B cell (primary cell): ENCODE measurements around the gene RBM23. TPM values are rescaled to one million over a fixed set of nuclear protein-coding genes. Genes with fewer than 3 reads are reported as not detected.
"Not testable (repeated sequence)": the region's sequence is repeated elsewhere in the genome, so short reads cannot be mapped to it uniquely, and the experiment has no call there.

ENCODE experiments used
- ATAC-seq: fragments of 200-7000 bp; cut with Tn5 transposase; one replicate; pipeline ENCODE4 v1.10.0; 2021; ENCODE audit warnings: low read depth, mild to moderate bottlenecking, moderate number of reproducible peaks, moderate library complexity
- CTCF ChIA-PET: fragments of 350-600 bp; sonication (Branson Sonifier 250); formaldehyde crosslinking; loops from one replicate; lab custom pipeline; 2021; ENCODE audit warnings: antibody characterized with exemption, inconsistent platforms; lab: Charles Lee
- POLR2A ChIA-PET: fragments of 350-600 bp; sonication (Branson Sonifier 250); formaldehyde crosslinking; loops from one replicate; lab custom pipeline; 2021; ENCODE audit warnings: antibody characterized with exemption; lab: Charles Lee
- DNase-seq: peaks from one replicate; pipeline ENCODE4 v3.0.0; 2013
- H2AFZ ChIP-seq: 2 replicates; pipeline ENCODE4 v1.6.1; 2012; ENCODE audit warnings: mild to moderate bottlenecking, low read depth, low read length; ENCODE audit not compliant: insufficient read depth, poor library complexity, severe bottlenecking
- H3K27ac ChIP-seq, 2 donors: 1 replicate in 1 of 2; 2 replicates in 1 of 2; pipeline ENCODE4 v1.5.1; 2012 to 2013; ENCODE audit warnings: low read length in 2 of 2, mild to moderate bottlenecking in 2 of 2, moderate library complexity in 1 of 2
- H3K27me3 ChIP-seq, 4 experiments: fragments of 200-600 bp in 1 of 4; sonication (generic) in 1 of 4; replicated peaks in 1 of 4; 1 replicate in 2 of 4; 2 replicates in 2 of 4; pipeline versions ENCODE4 v1.6.1 to v1.7.0; 2013 to 2016; ENCODE audit warnings: low read length in 3 of 4, mild to moderate bottlenecking in 2 of 4, mixed read lengths in 1 of 4, moderate library complexity in 1 of 4; ENCODE audit not compliant: insufficient read depth in 4 of 4, control insufficient read depth in 3 of 4; ENCODE audit errors: control extremely low read depth in 1 of 4
- H3K36me3 ChIP-seq, 2 experiments: replicated peaks in 1 of 2; 1 replicate in 1 of 2; 2 replicates in 1 of 2; pipeline versions ENCODE4 v1.6.1 to v1.7.1; 2013; ENCODE audit warnings: low read length in 1 of 2; ENCODE audit not compliant: insufficient read depth in 2 of 2, control insufficient read depth in 1 of 2; ENCODE audit errors: control extremely low read depth in 1 of 2, extremely low read depth in 1 of 2
- H3K4me1 ChIP-seq, 2 donors: fragments of 200-600 bp in 1 of 2; sonication (generic) in 1 of 2; 1 replicate in 1 of 2; 2 replicates in 1 of 2; pipeline versions ENCODE4 v1.5.1 to v1.6.1; 2013 to 2017; ENCODE audit warnings: low read length in 2 of 2; ENCODE audit not compliant: control insufficient read depth in 2 of 2, insufficient read depth in 2 of 2
- H3K4me2 ChIP-seq: replicated peaks from 2 replicates; pipeline ENCODE3; 2012; ENCODE audit warnings: mild to moderate bottlenecking, low read depth, low read length; ENCODE audit not compliant: poor library complexity, severe bottlenecking
- H3K4me3 ChIP-seq, 5 experiments: fragments of 200-600 bp in 1 of 5; sonication (generic) in 1 of 5; 1 replicate in 3 of 5; 2 replicates in 2 of 5; pipeline versions ENCODE4 v1.5.1 to v1.7.0; 2011 to 2016; ENCODE audit warnings: low read length in 4 of 5, mild to moderate bottlenecking in 4 of 5, low read depth in 2 of 5, control low read depth in 1 of 5, moderate library complexity in 1 of 5; ENCODE audit not compliant: insufficient read depth in 1 of 5; ENCODE audit errors: control extremely low read depth in 1 of 5, extremely low read depth in 1 of 5
- H3K79me2 ChIP-seq: fragments of 200-600 bp; sonication (generic); one replicate; pipeline ENCODE4 v1.6.0; 2016; ENCODE audit warnings: low read length; ENCODE audit not compliant: control insufficient read depth, insufficient read depth
- H3K9ac ChIP-seq: fragments of 200-600 bp; sonication (generic); 2 replicates; pipeline ENCODE4 v1.6.1; 2017; ENCODE audit warnings: mild to moderate bottlenecking, low read length, moderate library complexity
- H3K9me3 ChIP-seq, 3 donors: one replicate each; pipeline versions ENCODE4 v1.6.1 to v1.7.1; 2013; ENCODE audit warnings: low read length in 2 of 3; ENCODE audit not compliant: control insufficient read depth in 2 of 3, insufficient read depth in 1 of 3; ENCODE audit errors: control extremely low read depth in 1 of 3
- H4K20me1 ChIP-seq: 2 replicates; pipeline ENCODE4 v1.6.0; 2012; ENCODE audit warnings: mild to moderate bottlenecking, low read length; ENCODE audit not compliant: insufficient read depth, control insufficient read depth, poor library complexity, severe bottlenecking
- H3K27ac Mint-ChIP-seq: one replicate; pipeline ENCODE4 v1.8.0; 2021; ENCODE audit warnings: mixed read lengths
- H3K27me3 Mint-ChIP-seq: one replicate; pipeline ENCODE4 v1.8.0; 2021; ENCODE audit warnings: mixed read lengths
- H3K4me1 Mint-ChIP-seq: one replicate; pipeline ENCODE4 v1.8.0; 2021; ENCODE audit warnings: mixed read lengths
- H3K4me3 Mint-ChIP-seq: one replicate; pipeline ENCODE4 v1.8.0; 2021; ENCODE audit warnings: mixed read lengths
- H3K9me3 Mint-ChIP-seq: one replicate; pipeline ENCODE4 v1.8.0; 2022; ENCODE audit warnings: mixed read lengths; ENCODE audit not compliant: insufficient read depth
- CTCF ChIP-seq: fragments of 200-600 bp; IDR thresholded peaks from one replicate; pipeline ENCODE4 v1.8.0; 2022; ENCODE audit warnings: antibody characterized with exemption, mild to moderate bottlenecking
- EZH2 ChIP-seq: IDR thresholded peaks from 2 replicates; pipeline ENCODE4 v1.6.1; 2012; ENCODE audit warnings: borderline replicate concordance, low read depth, mild to moderate bottlenecking, moderate library complexity, low read length; ENCODE audit not compliant: insufficient read depth, poor library complexity, severe bottlenecking
- WGBS: methylation state at CpG from one replicate; pipeline ENCODE4 v1.1.5; 2013; ENCODE audit warnings: missing lambda C conversion rate; ENCODE audit not compliant: insufficient coverage; 5-methylcytosine and 5-hydroxymethylcytosine counted together
- intact Hi-C: fragments of 100-400 bp; cut with micrococcal nuclease; formaldehyde crosslinking; loops from one replicate; pipeline ENCODE4 v1.10.0; 2022
- polyA plus RNA-seq: library from polyadenylated mRNA; depleted of rRNA; stranded (reverse); fragments of >200 nt; gene quantifications from 2 replicates; pipeline ENCODE4 v1.2.3, GENCODE V29; 2012
- total RNA-seq, 2 donors: library from RNA; stranded (reverse); fragments of 120-200 nt in 1 of 2; gene quantifications; 1 replicate in 1 of 2; 2 replicates in 1 of 2; pipeline versions ENCODE4 v1.2.3 to v1.2.4, GENCODE V29; 2013 to 2022

Gene RBM23
- total and polyA plus RNA-seq, 2 donors (not counting 1 experiment from before 2014, with no cell fraction given) = 60.7 to 165 TPM

- H4K20me1 ChIP-seq = no peaks in the 10 kb centered on the region
- ChIA-PET CTCF (interaction anchor here (0.6 to 3.8 kb wide), 16 partner anchors 9 to 523 kb away, joined by 3 to 23 read pairs (median 4); partner anchors contain the start of genes LRP10 and RBM23), POLR2A (interaction anchor here (0.6 to 1.6 kb wide), 6 partner anchors 36 to 347 kb away, joined by 3 to 7 read pairs (median 4); partner anchors contain the start of genes PPP1R3E and RBM23)
- peak overlapping the region; percentile 86 for H3K4me2 ChIP-seq
- peaks cover 21% of the 10 kb centered on the region for H3K4me1 Mint-ChIP-seq
- DNase-seq (no peak), ATAC-seq (no peak)
- peak overlapping the region; percentile 76 for H3K27ac ChIP-seq
- no peaks in the 10 kb centered on the region for H3K27me3 ChIP-seq
- peak overlapping the region; percentile 93 for H3K4me3 Mint-ChIP-seq
- peak overlapping the region; percentile 58 to 97 (median 84) for H3K4me3 ChIP-seq
- peak overlapping the region; percentile 94 for H2AFZ ChIP-seq
- peaks cover 11 to 16% of the 10 kb centered on the region in 2 donors for H3K4me1 ChIP-seq
- 28% methylated on average over 14 of the region's 19 CpGs for WGBS
- no peaks in the 10 kb centered on the region for H3K79me2 ChIP-seq
- peak overlapping the region; percentile 85 for H3K9ac ChIP-seq
- peaks cover 0 to 6% of the 10 kb centered on the region in 2 experiments for H3K36me3 ChIP-seq
- H3K9me3 Mint-ChIP-seq = no peaks in the 10 kb centered on the region
- peak overlapping the region; percentile 89 for H3K27ac Mint-ChIP-seq
- H3K9me3 ChIP-seq = peaks cover 0 to 3% (median 0%) of the 10 kb centered on the region in 3 donors
- intact Hi-C loops = loop anchor here (2.0 kb wide), 3 partner anchors 27 to 51 kb away; partner anchors contain the start of genes AJUBA and PRMT5
- no peaks in the 10 kb centered on the region for H3K27me3 Mint-ChIP-seq
- no peak for TF ChIP-seq EZH2
Measured at GRCh38 chr14:22955702-22956569, 37.0 kb upstream of the RBM23 start.

- 100% methylated on average over 1 of the region's 1 CpG for WGBS
- H3K4me2 ChIP-seq = no peak overlapping the region
- no peaks in the 10 kb centered on the region for H4K20me1 ChIP-seq
- H3K9me3 ChIP-seq = peaks cover 0 to 3% (median 0%) of the 10 kb centered on the region in 3 donors
- H3K36me3 ChIP-seq = peaks cover 8 to 14% of the 10 kb centered on the region in 2 experiments
- Mint-ChIP-seq H3K4me3 (no peak overlapping the region), H3K27me3 (no peaks in the 10 kb centered on the region), H3K9me3 (no peaks in the 10 kb centered on the region), H3K27ac (no peak overlapping the region), H3K4me1 (peaks cover 19% of the 10 kb centered on the region)
- intact Hi-C loops = no loop called here
- H3K27ac ChIP-seq = no peak overlapping the region
- H3K4me3 ChIP-seq = peak overlapping the region in 1 of 5 experiments; percentile 21
- TF ChIP-seq CTCF = no peak
- TF ChIP-seq EZH2 = no peak
- peaks cover 10 to 14% of the 10 kb centered on the region in 2 donors for H3K4me1 ChIP-seq
- POLR2A ChIA-PET = no interaction called here
- ATAC-seq = no peak
- H2AFZ ChIP-seq = no peak overlapping the region
- no peak overlapping the region for H3K9ac ChIP-seq
- no peaks in the 10 kb centered on the region for H3K79me2 ChIP-seq
- CTCF ChIA-PET = no interaction called here
- no peaks in the 10 kb centered on the region for H3K27me3 ChIP-seq
- no peak for DNase-seq
Measured at GRCh38 chr14:22952418-22952817, 33.5 kb upstream of the RBM23 start.

- ATAC-seq, H3K9ac ChIP-seq, H3K4me3 ChIP-seq, H4K20me1 ChIP-seq, H3K27ac ChIP-seq, H3K27ac Mint-ChIP-seq, H3K9me3 ChIP-seq, H3K9me3 Mint-ChIP-seq, DNase-seq, H3K4me3 Mint-ChIP-seq, H3K4me2 ChIP-seq, H3K4me1 ChIP-seq, H3K27me3 Mint-ChIP-seq, POLR2A ChIA-PET, H2AFZ ChIP-seq, H3K79me2 ChIP-seq, intact Hi-C loops, H3K27me3 ChIP-seq: not testable (repeated sequence)
- H3K36me3 ChIP-seq = peaks cover 12 to 20% of the 10 kb centered on the region in 2 experiments
- H3K4me1 Mint-ChIP-seq = peaks cover 15% of the 10 kb centered on the region
- CTCF ChIA-PET = interaction anchor here (1.0 to 1.3 kb wide), 2 partner anchors 21 to 106 kb away, joined by 3 read pairs; no protein-coding TSS in a partner anchor
- WGBS = 100% methylated on average over 8 of the region's 8 CpGs
Measured at GRCh38 chr14:22951795-22952194, 32.8 kb upstream of the RBM23 start.
